Mucosa of rectum (tissue), 2 donors: ENCODE data around the gene PALD1.

ENCODE experiments used
- H3K27ac ChIP-seq, 2 donors: one replicate each; pipeline ENCODE4 v1.7.0; 2013; ENCODE audit warnings: inconsistent platforms in 2 of 2, low read depth in 2 of 2, low read length in 2 of 2
- H3K27me3 ChIP-seq, 2 donors: one replicate each; pipeline ENCODE4 v1.7.0; 2013; ENCODE audit warnings: low read length in 2 of 2; ENCODE audit not compliant: control insufficient read depth in 2 of 2, insufficient read depth in 2 of 2
- H3K36me3 ChIP-seq, 2 donors: one replicate each; pipeline ENCODE4 v1.7.0; 2013; ENCODE audit warnings: low read length in 2 of 2; ENCODE audit not compliant: control insufficient read depth in 2 of 2, insufficient read depth in 2 of 2
- H3K4me1 ChIP-seq, 2 donors: one replicate each; pipeline ENCODE4 v1.7.0; 2013; ENCODE audit warnings: low read length in 2 of 2, mild to moderate bottlenecking in 1 of 2; ENCODE audit not compliant: control insufficient read depth in 2 of 2, insufficient read depth in 2 of 2
- H3K4me3 ChIP-seq, 2 donors: one replicate each; pipeline ENCODE4 v1.7.0; 2013; ENCODE audit warnings: low read length in 2 of 2
- H3K9ac ChIP-seq, 2 donors: one replicate each; pipeline ENCODE4 v1.7.0; 2013; ENCODE audit warnings: low read length in 2 of 2, low read depth in 1 of 2, mild to moderate bottlenecking in 1 of 2
- H3K9me3 ChIP-seq, 2 donors: one replicate each; pipeline ENCODE4 v1.7.0; 2013; ENCODE audit warnings: low read length in 2 of 2; ENCODE audit not compliant: control insufficient read depth in 2 of 2
- donor health status: healthy.
- donor health status: Normal muscosa, but diverticular disease.

PALD1 gene

DNA sequence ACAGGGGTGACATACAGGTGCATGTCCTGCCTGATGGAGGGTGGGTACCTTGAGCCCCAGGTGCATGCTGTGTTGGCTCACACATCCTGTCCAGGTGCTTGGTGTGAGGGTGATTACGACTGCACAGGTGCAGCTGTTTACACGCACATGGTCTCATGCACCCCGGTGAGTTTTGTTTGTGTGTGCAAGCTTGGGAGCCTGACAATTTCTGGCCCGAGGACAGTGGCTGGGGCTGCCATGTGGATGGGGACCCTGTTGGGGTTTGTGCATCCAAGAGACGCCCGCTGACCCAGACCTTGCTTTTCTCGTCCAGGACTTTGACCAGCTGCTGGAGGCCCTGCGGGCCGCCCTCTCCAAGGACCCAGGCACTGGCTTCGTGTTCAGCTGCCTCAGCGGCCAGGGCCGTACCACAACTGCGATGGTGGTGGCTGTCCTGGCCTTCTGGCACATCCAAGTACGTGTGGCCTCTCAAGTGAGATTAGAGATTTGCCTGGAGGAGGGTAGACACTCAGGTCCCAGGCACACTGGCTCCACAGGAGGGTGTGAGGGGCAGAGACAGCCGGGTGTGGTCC lies 62.3 kb downstream of the PALD1 start:
- H3K4me3 ChIP-seq, result no peak overlapping the region
- H3K9ac ChIP-seq, result no peak overlapping the region

DNA sequence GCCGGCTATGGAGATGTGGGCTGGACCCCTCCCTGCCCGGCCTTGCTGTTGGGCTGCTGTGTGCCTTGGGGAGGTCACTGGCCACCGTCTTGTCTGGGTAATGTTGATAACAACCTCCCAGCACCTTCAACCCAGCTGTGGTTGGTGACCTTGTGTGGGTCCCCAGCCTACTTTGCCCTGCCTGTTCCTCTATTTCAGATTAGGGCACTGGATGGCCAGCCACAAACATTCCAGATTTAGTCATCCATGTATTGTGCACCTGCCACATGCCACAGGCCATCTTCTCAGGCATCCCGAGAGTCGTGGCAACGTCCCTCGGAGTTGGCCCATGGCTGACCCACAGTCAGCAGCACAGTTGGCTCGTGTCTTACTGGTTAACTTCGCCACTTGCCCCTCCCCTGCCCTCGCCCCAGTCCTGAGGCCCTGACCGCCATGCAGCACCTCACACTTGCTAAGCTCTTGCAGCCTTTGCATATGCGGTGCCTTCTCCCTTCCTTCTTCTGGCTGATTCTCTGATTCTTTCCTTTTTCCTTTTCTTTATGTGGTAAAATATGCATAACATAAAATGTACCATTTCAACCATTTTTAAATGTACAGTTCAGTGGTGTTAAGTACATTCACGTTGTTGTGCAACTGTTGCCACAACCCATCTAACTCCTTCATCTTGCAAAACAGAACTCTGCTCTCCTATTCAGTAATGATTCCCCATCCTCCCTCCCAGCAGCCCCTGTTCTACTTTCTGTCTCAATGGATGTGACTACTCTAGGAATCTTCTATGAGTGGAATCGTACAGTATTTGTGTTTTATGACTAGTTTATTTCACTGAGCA lies 63.4 kb downstream of the PALD1 start:
- no peak overlapping the region for H3K4me3 ChIP-seq
- no peaks in the 10 kb centered on the region for H3K9me3 ChIP-seq
- no peaks in the 10 kb centered on the region for H3K27me3 ChIP-seq
- peaks cover 0 to 5% of the 10 kb centered on the region in 2 donors for H3K4me1 ChIP-seq
- no peak overlapping the region for H3K9ac ChIP-seq
- H3K36me3 ChIP-seq, result no peaks in the 10 kb centered on the region
- no peak overlapping the region for H3K27ac ChIP-seq

More for the DNA sequence above, 62.3 kb downstream of the PALD1 start:
- no peak overlapping the region for H3K27ac ChIP-seq
- H3K36me3 ChIP-seq, result no peaks in the 10 kb centered on the region
- H3K27me3 ChIP-seq, result no peaks in the 10 kb centered on the region
- peaks cover 0 to 5% of the 10 kb centered on the region in 2 donors for H3K4me1 ChIP-seq
- no peaks in the 10 kb centered on the region for H3K9me3 ChIP-seq

DNA sequence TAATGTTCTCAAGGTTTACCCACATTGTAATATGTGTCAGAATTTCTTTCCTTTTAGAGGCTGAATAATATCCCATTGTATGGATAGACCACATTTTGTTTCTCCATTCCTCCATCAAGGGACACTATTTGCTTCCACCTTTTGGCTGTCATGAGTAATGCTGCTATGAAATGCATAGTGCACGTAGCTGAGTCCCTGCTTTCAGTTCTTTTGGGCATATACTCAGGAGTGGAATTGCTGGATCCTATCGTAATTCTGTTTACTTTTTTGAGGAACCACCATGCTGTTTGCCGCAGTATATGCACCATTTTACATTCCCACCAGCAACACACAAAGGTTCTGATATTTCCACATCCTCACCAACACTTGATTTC lies 64.0 kb downstream of the PALD1 start:
- Histone ChIP-seq H3K27ac (no peak overlapping the region), H3K27me3 (no peaks in the 10 kb centered on the region), H3K9ac (no peak overlapping the region), H3K4me3 (no peak overlapping the region), H3K9me3 (no peaks in the 10 kb centered on the region), H3K36me3 (no peaks in the 10 kb centered on the region), H3K4me1 (peaks cover 0 to 5% of the 10 kb centered on the region in 2 donors)

DNA sequence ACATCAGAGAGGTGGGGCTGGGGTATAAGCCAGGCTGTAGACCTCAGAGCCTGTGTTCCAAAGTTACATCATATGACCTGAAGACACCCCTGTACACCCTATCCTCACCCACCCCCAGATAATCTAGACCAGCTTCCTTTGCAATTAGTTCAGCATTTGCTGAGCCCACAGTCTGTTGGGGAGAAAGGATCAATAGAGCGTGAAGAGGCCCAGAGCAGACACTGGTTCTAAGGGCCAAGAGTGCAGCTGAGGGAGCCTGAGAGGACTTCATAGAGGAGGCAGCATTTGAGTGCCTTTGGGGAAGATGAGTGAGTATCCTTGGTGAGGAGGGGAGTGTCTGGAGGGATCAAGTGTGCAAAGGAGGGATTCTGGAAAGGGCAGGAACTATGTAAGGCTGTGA lies 65.3 kb downstream of the PALD1 start:
- H3K27ac ChIP-seq, result no peak overlapping the region
- no peaks in the 10 kb centered on the region for H3K27me3 ChIP-seq
- H3K9me3 ChIP-seq, result no peaks in the 10 kb centered on the region
- H3K4me3 ChIP-seq, result no peak overlapping the region
- H3K4me1 ChIP-seq, result no peaks in the 10 kb centered on the region
- no peaks in the 10 kb centered on the region for H3K36me3 ChIP-seq
- no peak overlapping the region for H3K9ac ChIP-seq

DNA sequence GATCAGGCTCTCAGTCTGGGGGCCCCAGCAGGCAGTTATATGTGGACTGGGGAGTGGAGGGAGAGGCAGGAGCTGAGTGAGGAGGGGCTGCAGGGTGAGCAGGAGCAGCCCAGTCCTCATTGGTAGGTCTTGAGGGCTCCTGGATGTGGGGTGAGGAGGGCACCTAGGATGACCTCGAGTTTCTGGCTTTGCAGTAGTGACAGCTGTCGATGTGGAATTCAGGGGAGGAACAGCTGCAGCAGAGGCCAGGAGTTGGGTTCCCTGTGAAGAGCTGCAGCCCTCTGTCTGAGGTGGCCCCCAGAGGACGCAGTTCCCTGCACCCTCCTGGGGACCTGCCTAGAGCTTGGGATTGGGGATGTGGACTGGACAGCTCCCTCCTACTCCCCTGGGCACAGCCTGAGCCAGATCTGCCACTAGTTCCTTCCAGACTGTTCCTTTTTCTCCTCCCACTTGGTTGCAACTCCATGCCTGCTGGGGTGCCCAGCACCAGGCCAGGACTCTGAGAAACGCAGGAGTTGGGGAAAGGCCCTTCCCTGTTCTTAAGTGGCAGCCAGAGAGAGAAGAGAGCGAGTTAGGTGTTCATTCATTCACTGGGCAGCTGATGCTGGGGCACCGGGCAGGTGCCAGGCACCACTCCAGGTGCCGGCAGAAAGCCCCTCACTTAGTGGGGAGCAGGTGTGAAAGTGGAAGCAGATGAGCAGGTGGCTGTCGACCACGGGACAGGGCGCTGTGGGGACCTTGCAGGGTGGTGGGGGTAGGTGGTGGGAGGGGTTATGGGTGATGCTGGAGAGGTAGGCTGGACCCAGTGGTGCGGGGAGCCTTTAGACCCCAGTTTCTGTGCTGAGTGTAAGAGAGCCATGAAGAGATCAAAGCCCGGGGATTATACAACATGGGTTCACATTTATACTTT lies 66.1 kb downstream of the PALD1 start:
- no peaks in the 10 kb centered on the region for H3K9me3 ChIP-seq

DNA sequence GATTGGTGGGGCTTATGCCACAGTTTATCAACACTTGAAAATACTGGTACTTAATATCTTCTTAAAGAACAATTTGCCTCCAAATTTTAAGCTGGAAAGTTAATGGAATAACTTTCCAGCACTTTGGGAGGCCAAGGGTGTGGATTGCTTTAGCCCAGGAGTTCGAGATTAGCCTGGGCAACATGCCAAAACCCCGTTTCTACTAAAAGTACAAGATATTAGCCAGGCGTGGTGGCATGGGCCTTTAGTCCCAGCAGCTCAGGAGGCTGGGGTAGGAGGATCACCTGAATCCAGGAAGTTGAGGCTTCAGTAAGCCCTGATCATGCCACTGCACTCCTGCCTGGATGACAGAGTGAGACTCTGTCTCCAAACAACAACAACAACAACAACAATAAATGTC lies 68.0 kb downstream of the PALD1 start:
- Histone ChIP-seq H3K9me3 (no peaks in the 10 kb centered on the region), H3K36me3 (no peaks in the 10 kb centered on the region), H3K4me1 (peaks cover 0 to 2% of the 10 kb centered on the region in 2 donors), H3K9ac (no peak overlapping the region), H3K27me3 (no peaks in the 10 kb centered on the region), H3K27ac (no peak overlapping the region), H3K4me3 (no peak overlapping the region)

More for the DNA sequence above, 66.1 kb downstream of the PALD1 start:
- H3K4me1 ChIP-seq, result no peaks in the 10 kb centered on the region
- H3K27ac ChIP-seq, result no peak overlapping the region
- H3K4me3 ChIP-seq, result no peak overlapping the region
- no peak overlapping the region for H3K9ac ChIP-seq
- H3K27me3 ChIP-seq, result no peaks in the 10 kb centered on the region
- no peaks in the 10 kb centered on the region for H3K36me3 ChIP-seq

DNA sequence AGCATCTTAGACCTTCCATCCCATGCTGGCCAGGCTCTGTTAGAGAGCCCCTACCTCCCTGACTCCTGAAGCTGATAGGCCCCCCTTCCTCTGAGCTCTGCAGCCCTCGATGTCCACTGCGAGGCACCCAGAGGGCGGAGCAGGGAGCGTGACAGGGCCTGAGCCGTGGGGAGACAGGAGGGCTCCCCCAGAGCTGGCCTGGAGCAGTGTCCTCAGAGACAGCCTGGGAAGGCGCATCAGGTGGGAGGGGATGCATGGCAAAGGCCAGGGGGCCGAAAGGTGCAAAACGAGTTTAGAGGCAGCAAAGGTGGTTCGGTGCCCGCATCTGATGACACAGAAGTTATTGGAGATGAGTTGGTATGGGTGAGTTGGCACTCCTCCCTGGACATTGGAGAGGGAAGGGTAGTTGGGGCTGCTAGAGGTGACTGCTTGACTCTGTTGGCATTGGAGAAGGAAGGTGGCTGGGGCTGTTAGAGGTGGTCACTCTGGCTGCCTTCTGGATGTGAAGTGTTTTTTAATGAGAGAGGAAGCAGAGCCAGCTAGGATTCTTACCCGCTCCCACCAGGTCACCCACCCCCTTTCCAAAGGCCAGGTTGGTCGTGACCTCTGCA lies 70.9 kb downstream of the PALD1 start:
- no peaks in the 10 kb centered on the region for H3K36me3 ChIP-seq
- H3K27ac ChIP-seq, result no peak overlapping the region

DNA sequence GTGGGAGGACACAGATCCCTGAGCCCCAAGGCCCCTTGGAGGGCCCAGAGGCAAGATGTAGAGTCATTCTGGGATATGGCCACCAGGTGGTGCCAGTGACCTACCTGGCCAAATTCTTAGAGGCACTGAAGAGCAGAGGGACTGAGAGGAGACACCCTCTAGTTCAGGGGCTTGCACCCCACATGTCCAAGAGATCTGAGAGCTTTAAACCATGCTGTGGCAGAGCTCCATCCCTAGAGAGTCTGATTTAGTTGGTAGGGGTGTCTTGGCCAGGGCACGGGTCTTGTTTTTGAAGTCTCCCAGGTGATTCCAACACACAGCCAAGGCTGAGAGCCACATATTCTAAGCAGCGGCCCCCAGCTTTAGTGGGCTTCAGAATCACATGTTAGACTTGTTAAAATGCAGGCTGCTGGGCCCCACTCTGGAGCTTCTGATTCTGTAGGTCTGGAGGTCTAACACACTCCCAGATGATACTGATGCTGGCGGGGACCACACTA lies 71.4 kb downstream of the PALD1 start:
- no peaks in the 10 kb centered on the region for H3K9me3 ChIP-seq
- no peaks in the 10 kb centered on the region for H3K27me3 ChIP-seq
- H3K27ac ChIP-seq, result no peak overlapping the region
- H3K4me3 ChIP-seq, result no peak overlapping the region
- peaks cover 0 to 2% of the 10 kb centered on the region in 2 donors for H3K4me1 ChIP-seq
- H3K9ac ChIP-seq, result no peak overlapping the region
- H3K36me3 ChIP-seq, result no peaks in the 10 kb centered on the region

More for the DNA sequence above, 70.9 kb downstream of the PALD1 start:
- peaks cover 0 to 2% of the 10 kb centered on the region in 2 donors for H3K4me1 ChIP-seq
- no peaks in the 10 kb centered on the region for H3K27me3 ChIP-seq
- no peak overlapping the region for H3K4me3 ChIP-seq
- no peaks in the 10 kb centered on the region for H3K9me3 ChIP-seq
- no peak overlapping the region for H3K9ac ChIP-seq

DNA sequence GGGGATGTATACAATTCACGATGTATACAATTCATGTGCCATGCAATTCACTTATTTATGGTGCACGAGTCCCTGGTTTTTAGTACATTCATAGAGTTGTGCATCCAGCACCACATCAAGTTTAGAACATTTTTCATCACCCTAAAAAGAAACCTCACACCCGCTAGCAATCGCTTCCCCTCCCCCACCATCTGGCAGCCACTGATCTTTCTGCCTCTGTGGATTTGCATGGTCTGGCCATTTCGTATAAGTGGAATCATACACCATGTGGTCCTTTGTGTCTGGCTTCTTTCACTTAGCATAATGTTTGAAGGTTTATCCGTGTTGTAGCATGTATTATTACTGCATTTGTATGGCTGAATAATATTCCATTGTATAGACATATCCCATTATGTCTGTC lies 71.9 kb downstream of the PALD1 start:
- H3K4me3 ChIP-seq, result no peak overlapping the region
- H3K27me3 ChIP-seq, result no peaks in the 10 kb centered on the region
- H3K9ac ChIP-seq, result no peak overlapping the region
- no peak overlapping the region for H3K27ac ChIP-seq
- peaks cover 0 to 2% of the 10 kb centered on the region in 2 donors for H3K4me1 ChIP-seq
- H3K9me3 ChIP-seq, result no peaks in the 10 kb centered on the region
- no peaks in the 10 kb centered on the region for H3K36me3 ChIP-seq
